GM12878 (cell line): ENCODE measurements around the gene TECPR1. TPM values are rescaled to one million over a fixed set of nuclear protein-coding genes. Genes with fewer than 3 reads are reported as not detected.

Source experiments
- ATAC-seq: fragments of 200-7000 bp; cut with Tn5 transposase; 3 replicates; pipeline ENCODE4 v1.9.1; 2020; ENCODE audit warnings: mild to moderate bottlenecking, moderate library complexity
- BruUV-seq: library from RNA; stranded (reverse); fragments of 400-500 nt; replicated peaks from 2 replicates; lab custom pipeline; 2021; lab: Mats Ljungman, UMichigan
- CTCF ChIA-PET: fragments of 300-600 bp; sonication (Branson Sonifier 250); formaldehyde crosslinking; extraction: SDS; loops from one replicate; lab custom pipeline; 2021; ENCODE audit warnings: inconsistent platforms; lab: Yijun Ruan, JAX
- POLR2A ChIA-PET: fragments of 350-600 bp; formaldehyde crosslinking; extraction: SDS; loops from one replicate; lab custom pipeline; 2021; ENCODE audit warnings: inconsistent platforms; lab: Charles Lee
- RAD21 ChIA-PET: fragments of 300-600 bp; sonication (Branson Sonifier 250); formaldehyde crosslinking; loops from one replicate; lab custom pipeline; 2023; ENCODE audit warnings: antibody characterized with exemption; ENCODE audit not compliant: unreplicated experiment; lab: Charles Lee
- SMC1A ChIA-PET: fragments of 300-600 bp; sonication (Branson Sonifier 250); formaldehyde crosslinking; loops from one replicate; lab custom pipeline; 2023; ENCODE audit not compliant: unreplicated experiment, uncharacterized antibody; lab: Charles Lee
- DNase-seq: peaks from one replicate; pipeline ENCODE4 v3.0.0-alpha.2; 2011; ENCODE audit warnings: low read depth, low spot score
- FAIRE-seq: peaks from 3 replicates; lab custom pipeline; 2011; peaks lifted over from hg19 to GRCh38; lab: Jason Lieb, UNC
- H2AFZ ChIP-seq: 2 replicates; pipeline ENCODE4 v1.6.0; 2011; ENCODE audit warnings: low read depth, low read length, control low read depth; ENCODE audit not compliant: control insufficient read depth
- H3K27ac ChIP-seq: 2 replicates; pipeline ENCODE4 v1.5.1; 2011; ENCODE audit warnings: control low read depth; ENCODE audit not compliant: control insufficient read depth, insufficient read depth
- H3K27me3 ChIP-seq, 2 experiments: replicated peaks in 1 of 2; 2 replicates each; pipeline versions ENCODE4 v1.6.0 to v1.6.1; 2011; ENCODE audit warnings: low read length in 1 of 2; ENCODE audit not compliant: control insufficient read depth in 2 of 2, insufficient read depth in 2 of 2
- H3K36me3 ChIP-seq, 2 experiments: 2 replicates each; pipeline ENCODE4 v1.5.1; 2011; ENCODE audit warnings: low read length in 1 of 2; ENCODE audit not compliant: control insufficient read depth in 2 of 2, insufficient read depth in 2 of 2
- H3K4me1 ChIP-seq: 2 replicates; pipeline ENCODE4 v1.6.1; 2011; ENCODE audit warnings: mild to moderate bottlenecking, low read length, moderate library complexity, mixed read lengths; ENCODE audit not compliant: control insufficient read depth, insufficient read depth
- H3K4me2 ChIP-seq: 2 replicates; pipeline ENCODE4 v1.6.0; 2011; ENCODE audit warnings: control low read depth; ENCODE audit not compliant: control insufficient read depth, insufficient read depth
- H3K4me3 ChIP-seq: fragments of 200-600 bp; sonication (generic); 2 replicates; pipeline ENCODE4 v1.5.1; 2016
- H3K79me2 ChIP-seq: 2 replicates; pipeline ENCODE4 v1.6.0; 2011; ENCODE audit warnings: low read length; ENCODE audit not compliant: control insufficient read depth, insufficient read depth
- H3K9ac ChIP-seq: 2 replicates; pipeline ENCODE4 v1.8.0; 2011; ENCODE audit warnings: low read length, control low read depth, mixed read lengths; ENCODE audit not compliant: control insufficient read depth, insufficient read depth
- H3K9me3 ChIP-seq: replicated peaks from 3 replicates; pipeline ENCODE4 v1.5.1; 2011; ENCODE audit warnings: mild to moderate bottlenecking, low read length; ENCODE audit not compliant: control insufficient read depth, insufficient read depth
- H4K20me1 ChIP-seq: 2 replicates; pipeline ENCODE4 v1.6.0; 2011; ENCODE audit not compliant: control insufficient read depth, insufficient read depth
- ESRRA ChIP-seq: IDR thresholded peaks from 2 replicates; pipeline ENCODE4 v1.6.1; 2012; ENCODE audit warnings: mild to moderate bottlenecking, low read length, improper control_type of control experiment
- FOXK2 ChIP-seq: fragments of 450-650 bp; IDR thresholded peaks from 2 replicates; pipeline ENCODE4 v1.6.1; 2017; ENCODE audit warnings: mild to moderate bottlenecking, moderate library complexity
- MXI1 ChIP-seq: fragments of 150-350 bp; IDR thresholded peaks from 2 replicates; pipeline ENCODE4 v1.6.1; 2011; ENCODE audit warnings: low read depth, mild to moderate bottlenecking, inconsistent platforms, low read length, improper control_type of control experiment
- NFIC ChIP-seq: IDR thresholded peaks from 2 replicates; pipeline ENCODE4 v1.6.1; 2012; ENCODE audit warnings: low read depth, mild to moderate bottlenecking, inconsistent platforms, low read length, moderate library complexity
- NFYB ChIP-seq: IDR thresholded peaks from 2 replicates; pipeline ENCODE4 v1.6.1; 2011; ENCODE audit warnings: low read depth, mild to moderate bottlenecking, low read length, improper control_type of control experiment, moderate library complexity; ENCODE audit not compliant: insufficient read depth
- PML ChIP-seq: IDR thresholded peaks from 2 replicates; pipeline ENCODE4 v1.6.1; 2012; ENCODE audit warnings: low read length, inconsistent platforms
- POU2F2 ChIP-seq: IDR thresholded peaks from 3 replicates; pipeline ENCODE4 v1.6.1; 2011; ENCODE audit warnings: low read depth, mild to moderate bottlenecking, low read length, borderline replicate concordance
- YBX1 ChIP-seq: fragments of 450-650 bp; IDR thresholded peaks from 2 replicates; pipeline ENCODE4 v1.6.1; 2016; ENCODE audit warnings: antibody characterized with exemption
- ZNF592 ChIP-seq: fragments of 450-650 bp; IDR thresholded peaks from 2 replicates; pipeline ENCODE4 v1.6.1; 2017; ENCODE audit warnings: mild to moderate bottlenecking, moderate library complexity
- ZZZ3 ChIP-seq: IDR thresholded peaks from 2 replicates; pipeline ENCODE4 v1.6.1; 2011; ENCODE audit warnings: low read depth; ENCODE audit not compliant: control insufficient read depth, insufficient read length
- WGBS: methylation state at CpG from one replicate; pipeline ENCODE4 v1.1.6; 2016; ENCODE audit warnings: low lambda C conversion rate; ENCODE audit not compliant: insufficient replicate concordance, insufficient coverage; ENCODE audit errors: missing lambda C conversion rate; 5-methylcytosine and 5-hydroxymethylcytosine counted together
- in situ Hi-C: fragments of 300-500 bp; cut with MboI; formaldehyde crosslinking; loops from 9 replicates; pipeline ENCODE4 v1.14.3; 2018; ENCODE audit warnings: mixed read lengths
- intact Hi-C: fragments of 100-400 bp; cut with micrococcal nuclease; formaldehyde crosslinking; loops from one replicate; pipeline ENCODE4 v1.14.2; 2022; ENCODE audit not compliant: unreplicated experiment
- polyA plus RNA-seq, 11 experiments: library from polyadenylated mRNA; depleted of rRNA in 4 of 11; unstranded in 6 of 11; stranded (reverse) in 5 of 11; fragments of >200 nt; fragmentation: Nextera tagmentation in 4 of 11; fragmentation: Illumina TruSeq in 1 of 11; extraction: Ambion mirVana in 4 of 11; extraction: Trizol in 1 of 11; gene quantifications; 1 replicate in 1 of 11; 2 replicates in 10 of 11; pipeline versions ENCODE4 v1.2.1 to v1.2.3, GENCODE V29; 2011 to 2016; ENCODE audit warnings: inconsistent platforms in 2 of 11, missing spikeins in 2 of 11, low read depth in 1 of 11
- total RNA-seq, 4 experiments: library from RNA; depleted of rRNA in 3 of 4; stranded (reverse); fragments of >200 nt in 3 of 4; fragmentation: Illumina TruSeq in 1 of 4; extraction: Trizol in 1 of 4; gene quantifications; 2 replicates each; pipeline versions ENCODE4 v1.2.1 to v1.2.3, GENCODE V29; 2013 to 2021
- TF ChIP-seq, protein P1 (sequence below): fragments of 450-650 bp; IDR thresholded peaks from 2 replicates; pipeline ENCODE4 v1.6.1; 2017; ENCODE audit warnings: mild to moderate bottlenecking

The TECPR1 gene
- total and polyA plus RNA-seq, 10 of the 15 experiments (the other 5 are each of a cell fraction or from before 2014, with no cell fraction given), result 0.26 to 16.8 (median 4.2) TPM

DNA sequence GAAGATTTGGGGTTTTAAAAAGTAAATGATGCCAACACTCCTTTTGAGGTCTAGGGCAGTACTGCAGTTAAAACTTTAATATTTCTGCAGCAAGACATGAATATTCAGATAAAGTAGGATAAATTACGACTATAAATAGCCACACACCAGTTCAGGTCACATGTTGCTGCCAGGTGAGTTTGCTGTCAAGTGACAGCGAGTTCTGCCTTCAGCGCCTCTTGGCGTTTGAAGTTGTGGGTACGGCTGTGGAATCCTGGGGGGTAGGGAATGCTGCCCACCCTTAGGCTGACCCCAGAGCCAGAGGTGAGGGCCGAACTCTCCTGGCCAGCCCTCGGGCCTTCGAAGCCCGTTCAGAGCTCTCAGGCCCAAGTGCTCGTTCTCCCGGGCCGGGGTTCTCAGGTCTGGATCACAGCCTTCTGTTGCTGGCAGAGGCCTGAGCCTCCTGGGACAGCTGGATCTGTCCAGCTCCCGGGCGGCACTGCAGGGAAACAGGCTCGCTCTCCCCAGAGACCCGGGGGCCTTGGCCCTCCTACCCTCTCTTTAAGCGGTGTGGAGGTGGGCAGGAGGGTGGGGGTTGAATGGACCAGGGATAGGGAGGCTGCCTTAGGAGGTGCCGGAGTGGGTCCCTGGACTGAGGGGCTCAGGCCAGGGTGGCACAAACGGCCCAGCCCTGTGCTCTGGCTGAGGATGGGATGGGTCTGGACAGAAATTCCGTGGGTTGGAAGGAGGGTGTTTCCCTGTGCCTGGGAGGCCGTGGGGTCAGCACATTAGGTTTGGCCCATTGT is 34.9 kb upstream of the TECPR1 start (continued):
- TF ChIP-seq ZNF592, result no peak

DNA sequence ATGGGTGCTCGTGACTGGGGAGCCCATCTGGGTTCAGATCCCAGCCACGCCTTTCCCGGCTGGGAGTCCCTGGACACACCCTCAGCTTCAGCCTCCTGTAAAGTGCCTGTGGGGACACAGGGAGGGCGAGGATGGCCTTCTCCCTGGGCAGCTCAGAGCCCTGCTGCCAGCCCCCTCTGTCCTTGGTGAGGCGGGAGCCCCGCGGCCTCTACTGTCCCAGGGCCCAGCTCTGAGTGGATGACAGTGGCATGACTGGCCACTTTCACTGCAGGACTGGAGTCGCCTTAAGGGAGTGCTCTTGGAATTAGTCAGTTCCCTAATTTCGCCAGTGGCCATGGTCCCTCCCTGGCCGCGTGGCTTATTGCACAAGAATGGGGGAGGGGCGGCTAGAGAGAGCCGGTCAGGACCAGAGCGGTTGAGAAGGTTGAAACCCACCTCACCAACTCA is 34.1 kb upstream of the TECPR1 start:
- H3K4me3 ChIP-seq, result no peak overlapping the region
- H2AFZ ChIP-seq, result no peak overlapping the region
- H3K79me2 ChIP-seq, result peaks cover 2% of the 10 kb centered on the region; the same call in 1 of the 2 replicates
- no peaks in the 10 kb centered on the region for H3K27me3 ChIP-seq
- H3K9me3 ChIP-seq, result no peaks in the 10 kb centered on the region
- peaks cover 6% of the 10 kb centered on the region for H3K4me1 ChIP-seq
- RAD21 ChIA-PET, result no interaction called here
- CTCF ChIA-PET, result interaction anchor here (2.8 kb wide), 1 partner anchor 116 kb away, joined by 10 read pairs; the partner anchor contains the start of gene BAIAP2L1
- H3K9ac ChIP-seq, result no peak overlapping the region
- POLR2A ChIA-PET, result no interaction called here
- SMC1A ChIA-PET, result interaction anchor here (0.7 to 0.9 kb wide), 2 partner anchors 8 to 614 kb away, joined by 3 read pairs; no protein-coding TSS in a partner anchor
- in situ Hi-C loops, result no loop called here
- H3K36me3 ChIP-seq, result peaks cover 0 to 2% of the 10 kb centered on the region in 2 experiments; a peak in 3 of 4 replicates
- no TSS peak for BruUV-seq
- no peak for ATAC-seq
- FAIRE-seq, result no peak
- WGBS, result 81% methylated on average over 14 of the region's 14 CpGs
- DNase-seq, result no peak
- no peak overlapping the region for H3K27ac ChIP-seq
- H4K20me1 ChIP-seq, result no peaks in the 10 kb centered on the region
- H3K4me2 ChIP-seq, result no peak overlapping the region
- intact Hi-C loops, result no loop called here
- no peak for TF ChIP-seq FOXK2
- TF ChIP-seq NFIC, result no peak
- no peak for TF ChIP-seq MXI1
- no peak for TF ChIP-seq YBX1
- TF ChIP-seq NFYB, result no peak
- TF ChIP-seq ZZZ3, result no peak
- no peak for TF ChIP-seq PML
- TF ChIP-seq ESRRA, result no peak
- TF ChIP-seq ZNF592, result no peak
- no peak for TF ChIP-seq POU2F2
- TF ChIP-seq, protein P1, sequence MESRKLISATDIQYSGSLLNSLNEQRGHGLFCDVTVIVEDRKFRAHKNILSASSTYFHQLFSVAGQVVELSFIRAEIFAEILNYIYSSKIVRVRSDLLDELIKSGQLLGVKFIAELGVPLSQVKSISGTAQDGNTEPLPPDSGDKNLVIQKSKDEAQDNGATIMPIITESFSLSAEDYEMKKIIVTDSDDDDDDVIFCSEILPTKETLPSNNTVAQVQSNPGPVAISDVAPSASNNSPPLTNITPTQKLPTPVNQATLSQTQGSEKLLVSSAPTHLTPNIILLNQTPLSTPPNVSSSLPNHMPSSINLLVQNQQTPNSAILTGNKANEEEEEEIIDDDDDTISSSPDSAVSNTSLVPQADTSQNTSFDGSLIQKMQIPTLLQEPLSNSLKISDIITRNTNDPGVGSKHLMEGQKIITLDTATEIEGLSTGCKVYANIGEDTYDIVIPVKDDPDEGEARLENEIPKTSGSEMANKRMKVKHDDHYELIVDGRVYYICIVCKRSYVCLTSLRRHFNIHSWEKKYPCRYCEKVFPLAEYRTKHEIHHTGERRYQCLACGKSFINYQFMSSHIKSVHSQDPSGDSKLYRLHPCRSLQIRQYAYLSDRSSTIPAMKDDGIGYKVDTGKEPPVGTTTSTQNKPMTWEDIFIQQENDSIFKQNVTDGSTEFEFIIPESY, result no peak
